HEK293T (cell line): ENCODE measurements around the gene ZBTB20.

Experiments used
- BHLHE40 ChIP-seq: fragments of 450-650 bp; IDR thresholded peaks from 2 replicates; pipeline ENCODE4 v1.6.1; 2016; ENCODE audit warnings: mild to moderate bottlenecking, moderate library complexity, borderline replicate concordance
- CTBP1 ChIP-seq: fragments of 450-650 bp; IDR thresholded peaks from 2 replicates; pipeline ENCODE4 v1.6.1; 2016; ENCODE audit warnings: borderline replicate concordance
- ELF4 ChIP-seq: fragments of 450-650 bp; IDR thresholded peaks from 2 replicates; pipeline ENCODE4 v1.6.1; 2017; ENCODE audit warnings: antibody characterized with exemption
- FOXA1 ChIP-seq: fragments of 450-650 bp; IDR thresholded peaks from 2 replicates; pipeline ENCODE4 v1.6.1; 2016; ENCODE audit warnings: mild to moderate bottlenecking
- FOXK2 ChIP-seq: fragments of 450-650 bp; IDR thresholded peaks from 2 replicates; pipeline ENCODE4 v1.6.1; 2016; ENCODE audit warnings: mild to moderate bottlenecking
- FOXM1 ChIP-seq: fragments of 450-650 bp; IDR thresholded peaks from 2 replicates; pipeline ENCODE4 v1.6.1; 2017; ENCODE audit warnings: mild to moderate bottlenecking, borderline replicate concordance
- L3MBTL2 ChIP-seq: fragments of 450-650 bp; conservative IDR thresholded peaks from 2 replicates; pipeline ENCODE4 v1.6.1; 2016; ENCODE audit warnings: mild to moderate bottlenecking
- LEF1 ChIP-seq: fragments of 450-650 bp; IDR thresholded peaks from 2 replicates; pipeline ENCODE4 v1.6.1; 2017; ENCODE audit warnings: mild to moderate bottlenecking, borderline replicate concordance
- NFRKB ChIP-seq: fragments of 450-650 bp; IDR thresholded peaks from 2 replicates; pipeline ENCODE4 v1.6.1; 2016; ENCODE audit warnings: mild to moderate bottlenecking, moderate library complexity
- SP1 ChIP-seq: fragments of 450-650 bp; IDR thresholded peaks from 2 replicates; pipeline ENCODE4 v1.6.1; 2017
- TF ChIP-seq, protein P1 (sequence below): fragments of 450-650 bp; IDR thresholded peaks from 2 replicates; pipeline ENCODE4 v1.6.1; 2016

DNA sequence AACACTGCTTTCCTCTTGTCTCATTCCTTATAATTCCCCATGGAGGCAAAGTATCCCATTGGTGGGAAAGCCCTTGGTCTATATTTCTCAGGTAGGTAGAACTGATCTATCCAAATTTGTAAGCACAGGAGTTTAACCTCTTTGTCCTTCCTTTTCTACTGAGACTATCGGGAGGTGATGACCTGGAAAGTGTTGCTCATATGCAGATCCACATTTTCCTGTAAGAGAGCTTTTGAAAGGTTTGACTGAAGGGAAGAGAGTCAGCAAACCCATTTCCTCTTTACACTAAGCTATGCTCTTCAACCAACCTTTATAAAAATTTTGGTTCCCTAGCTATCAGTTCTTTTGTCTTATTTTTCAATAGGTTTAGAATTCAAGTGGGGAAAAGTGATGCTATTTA, 652.6 kb downstream of the ZBTB20 start:
- TF ChIP-seq, protein P1, sequence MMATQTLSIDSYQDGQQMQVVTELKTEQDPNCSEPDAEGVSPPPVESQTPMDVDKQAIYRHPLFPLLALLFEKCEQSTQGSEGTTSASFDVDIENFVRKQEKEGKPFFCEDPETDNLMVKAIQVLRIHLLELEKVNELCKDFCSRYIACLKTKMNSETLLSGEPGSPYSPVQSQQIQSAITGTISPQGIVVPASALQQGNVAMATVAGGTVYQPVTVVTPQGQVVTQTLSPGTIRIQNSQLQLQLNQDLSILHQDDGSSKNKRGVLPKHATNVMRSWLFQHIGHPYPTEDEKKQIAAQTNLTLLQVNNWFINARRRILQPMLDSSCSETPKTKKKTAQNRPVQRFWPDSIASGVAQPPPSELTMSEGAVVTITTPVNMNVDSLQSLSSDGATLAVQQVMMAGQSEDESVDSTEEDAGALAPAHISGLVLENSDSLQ, result no peak
- no peak for TF ChIP-seq FOXK2
- TF ChIP-seq FOXM1, result no peak
- TF ChIP-seq LEF1, result no peak
- no peak for TF ChIP-seq ELF4
- no peak for TF ChIP-seq CTBP1
- no peak for TF ChIP-seq BHLHE40
- no peak for TF ChIP-seq L3MBTL2
- no peak for TF ChIP-seq SP1
- no peak for TF ChIP-seq NFRKB
- TF ChIP-seq FOXA1, result no peak
